Fibroblast of lung (primary cell): ENCODE data around the gene SAMD3. TPM values are rescaled to one million over a fixed set of nuclear protein-coding genes. Genes with fewer than 3 reads are reported as not detected.
A peak's percentile ranks its signal among the peaks of the same experiment; 100 is the strongest.
"Not testable (repeated sequence)": the region's sequence is repeated elsewhere in the genome, so short reads cannot be mapped to it uniquely, and the experiment has no call there.

Source experiments
- DNase-seq, 2 donors: peaks; one replicate each; pipeline versions ENCODE4 v3.0.0 to v3.0.0-alpha.2; 2010; ENCODE audit warnings: low read depth in 2 of 2
- H2AFZ ChIP-seq: 2 replicates; pipeline ENCODE4 v1.5.1; 2012; ENCODE audit warnings: low read length, control low read depth, inconsistent platforms
- H3K27ac ChIP-seq: 2 replicates; pipeline ENCODE4 v1.5.1; 2011; ENCODE audit warnings: low read length, control low read depth; ENCODE audit not compliant: insufficient read depth
- H3K27me3 ChIP-seq: 2 replicates; pipeline ENCODE4 v1.5.1; 2011; ENCODE audit warnings: mild to moderate bottlenecking, low read length; ENCODE audit not compliant: control insufficient read depth, insufficient read depth
- H3K36me3 ChIP-seq: 2 replicates; pipeline ENCODE4 v1.5.1; 2011; ENCODE audit warnings: low read length; ENCODE audit not compliant: control insufficient read depth, insufficient read depth
- H3K4me1 ChIP-seq: 2 replicates; pipeline ENCODE4 v1.5.1; 2011; ENCODE audit warnings: low read length; ENCODE audit not compliant: control insufficient read depth, insufficient read depth; ENCODE audit errors: extremely low read depth
- H3K4me2 ChIP-seq: 2 replicates; pipeline ENCODE4 v1.5.1; 2011; ENCODE audit warnings: low read length, control low read depth; ENCODE audit not compliant: insufficient read depth; ENCODE audit errors: extremely low read depth
- H3K4me3 ChIP-seq, 4 experiments: fragments of 200-600 bp in 1 of 4; sonication (generic) in 1 of 4; replicated peaks in 1 of 4; 2 replicates each; pipeline ENCODE4 v1.5.1; 2011 to 2016; ENCODE audit warnings: low read length in 4 of 4, low read depth in 3 of 4, mild to moderate bottlenecking in 3 of 4, control low read depth in 2 of 4, inconsistent platforms in 1 of 4, mixed read lengths in 1 of 4; ENCODE audit not compliant: insufficient read depth in 1 of 4; ENCODE audit errors: control extremely low read depth in 1 of 4
- H3K79me2 ChIP-seq: 2 replicates; pipeline ENCODE4 v1.5.1; 2012; ENCODE audit warnings: mild to moderate bottlenecking, low read length, inconsistent platforms; ENCODE audit not compliant: control insufficient read depth, insufficient read depth
- H3K9ac ChIP-seq: 2 replicates; pipeline ENCODE4 v1.5.1; 2011; ENCODE audit warnings: mild to moderate bottlenecking, low read length, control low read depth; ENCODE audit not compliant: insufficient read depth
- H3K9me3 ChIP-seq: 2 replicates; pipeline ENCODE4 v1.5.1; 2012; ENCODE audit warnings: low read depth, low read length; ENCODE audit not compliant: control insufficient read depth, insufficient read depth
- H4K20me1 ChIP-seq: 2 replicates; pipeline ENCODE4 v1.5.1; 2011; ENCODE audit warnings: low read length; ENCODE audit not compliant: control insufficient read depth, insufficient read depth; ENCODE audit errors: extremely low read depth
- EZH2 ChIP-seq: IDR thresholded peaks from 2 replicates; pipeline ENCODE4 v1.5.1; 2012; ENCODE audit warnings: low read length, control low read depth, mild to moderate bottlenecking; ENCODE audit errors: missing control alignments
- polyA plus RNA-seq, 2 donors: library from polyadenylated mRNA; depleted of rRNA in 1 of 2; stranded (reverse) in 1 of 2; unstranded in 1 of 2; fragments of >200 nt; gene quantifications; 2 replicates each; pipeline ENCODE4 v1.2.1, GENCODE V29; 2011 to 2012; ENCODE audit warnings: missing spikeins in 1 of 2
- total RNA-seq: library from RNA; depleted of rRNA; stranded (reverse); fragments of >200 nt; gene quantifications from 2 replicates; pipeline ENCODE4 v1.2.1, GENCODE V29; 2014
- TF ChIP-seq, protein P1 (sequence below), 2 donors: IDR thresholded peaks in 1 of 2; conservative IDR thresholded peaks in 1 of 2; 1 replicate in 1 of 2; 2 replicates in 1 of 2; pipeline ENCODE4 v1.5.1; 2011 to 2012; ENCODE audit warnings: low read length in 2 of 2, control low read depth in 1 of 2, inconsistent platforms in 1 of 2, low read depth in 1 of 2, mild to moderate bottlenecking in 1 of 2

The SAMD3 gene
- total and polyA plus RNA-seq, 2 donors (not counting 1 experiment from before 2014, with no cell fraction given) = 1.5 to 2.8 TPM

DNA sequence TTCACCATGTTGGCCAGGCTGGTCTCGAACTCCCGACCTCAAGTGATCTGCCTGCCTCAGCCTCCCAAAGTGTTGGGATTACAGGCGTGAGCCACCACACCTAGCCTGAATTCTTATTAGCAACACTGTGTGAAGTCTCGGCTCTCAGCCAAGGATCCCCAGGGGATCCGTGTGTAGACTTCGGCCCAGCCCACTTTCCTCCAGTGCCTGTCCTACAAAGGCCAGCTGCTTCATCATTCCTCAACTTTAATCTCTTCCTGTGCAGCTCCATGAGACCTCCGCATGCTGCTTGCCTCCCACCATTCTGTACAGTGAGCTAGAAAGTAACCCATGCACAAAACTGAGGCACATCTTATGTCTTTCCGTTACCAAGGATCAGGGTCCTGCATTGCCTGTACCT lies 71.8 kb downstream of the SAMD3 start:
- TF ChIP-seq, protein P1, sequence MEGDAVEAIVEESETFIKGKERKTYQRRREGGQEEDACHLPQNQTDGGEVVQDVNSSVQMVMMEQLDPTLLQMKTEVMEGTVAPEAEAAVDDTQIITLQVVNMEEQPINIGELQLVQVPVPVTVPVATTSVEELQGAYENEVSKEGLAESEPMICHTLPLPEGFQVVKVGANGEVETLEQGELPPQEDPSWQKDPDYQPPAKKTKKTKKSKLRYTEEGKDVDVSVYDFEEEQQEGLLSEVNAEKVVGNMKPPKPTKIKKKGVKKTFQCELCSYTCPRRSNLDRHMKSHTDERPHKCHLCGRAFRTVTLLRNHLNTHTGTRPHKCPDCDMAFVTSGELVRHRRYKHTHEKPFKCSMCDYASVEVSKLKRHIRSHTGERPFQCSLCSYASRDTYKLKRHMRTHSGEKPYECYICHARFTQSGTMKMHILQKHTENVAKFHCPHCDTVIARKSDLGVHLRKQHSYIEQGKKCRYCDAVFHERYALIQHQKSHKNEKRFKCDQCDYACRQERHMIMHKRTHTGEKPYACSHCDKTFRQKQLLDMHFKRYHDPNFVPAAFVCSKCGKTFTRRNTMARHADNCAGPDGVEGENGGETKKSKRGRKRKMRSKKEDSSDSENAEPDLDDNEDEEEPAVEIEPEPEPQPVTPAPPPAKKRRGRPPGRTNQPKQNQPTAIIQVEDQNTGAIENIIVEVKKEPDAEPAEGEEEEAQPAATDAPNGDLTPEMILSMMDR (conservative IDR thresholded peaks at IDR 0.05 in 1 of 2, IDR thresholded peaks at IDR 0.05 in 1 of 2; ENCODE audit: low read depth in 1 of 2, low read length in 2 of 2) = no peak
- no peak for TF ChIP-seq EZH2
- H3K4me2 ChIP-seq = no peak overlapping the region
- no peak overlapping the region for H3K9ac ChIP-seq
- H3K36me3 ChIP-seq = no peaks in the 10 kb centered on the region
- H3K9me3 ChIP-seq = no peaks in the 10 kb centered on the region
- no peak overlapping the region for H3K4me3 ChIP-seq
- no peaks in the 10 kb centered on the region for H3K4me1 ChIP-seq
- H3K27me3 ChIP-seq = no peaks in the 10 kb centered on the region
- H4K20me1 ChIP-seq = no peaks in the 10 kb centered on the region
- H3K27ac ChIP-seq = no peak overlapping the region
- DNase-seq = no peak
- no peak overlapping the region for H2AFZ ChIP-seq
- no peaks in the 10 kb centered on the region for H3K79me2 ChIP-seq

DNA sequence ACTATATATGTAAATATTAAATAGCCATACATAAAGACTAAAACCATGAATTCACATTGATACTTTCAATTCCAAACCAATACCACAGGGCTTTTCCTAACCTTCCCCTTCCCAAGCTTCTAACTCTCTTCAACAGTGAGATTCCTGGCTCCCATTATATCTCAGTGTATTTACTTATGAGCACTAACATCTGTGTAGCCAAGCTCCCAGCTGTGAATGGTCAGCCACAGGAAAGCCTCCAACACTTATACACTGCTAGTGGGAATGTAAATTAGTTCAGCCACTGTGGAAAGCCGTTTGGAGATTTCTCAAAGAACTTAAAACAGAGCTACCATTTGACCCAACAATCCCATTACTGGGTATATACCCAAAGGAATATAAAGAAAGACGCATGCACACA lies 73.7 kb downstream of the SAMD3 start:
- not testable (repeated sequence) for H3K9me3 ChIP-seq, H3K27ac ChIP-seq, H3K4me1 ChIP-seq, H3K27me3 ChIP-seq, H2AFZ ChIP-seq, H3K79me2 ChIP-seq, H3K4me2 ChIP-seq, H3K4me3 ChIP-seq, H3K9ac ChIP-seq, H4K20me1 ChIP-seq, H3K36me3 ChIP-seq
- peak in 1 of 2 donors; percentile 40 for DNase-seq

DNA sequence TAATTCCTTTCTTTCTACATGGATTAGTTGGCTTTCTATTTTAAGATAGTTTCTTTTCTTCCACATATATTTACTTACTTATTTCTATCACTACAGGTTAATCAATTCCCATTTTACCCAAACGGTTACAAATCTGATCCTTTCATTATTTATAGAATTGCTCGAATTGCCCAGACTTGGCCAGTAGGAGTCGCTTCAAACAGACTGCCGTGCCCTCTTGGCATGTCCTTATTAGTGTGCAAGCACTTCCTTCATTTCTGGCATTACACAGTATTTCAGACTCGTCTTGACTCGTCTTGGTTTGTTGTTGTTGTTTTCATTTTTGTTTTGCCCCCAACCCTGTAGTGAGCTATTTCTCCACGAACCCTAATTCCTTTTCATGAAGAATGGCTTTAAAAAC lies 74.6 kb downstream of the SAMD3 start:
- Histone ChIP-seq H3K4me2 (no peak overlapping the region), H3K4me3 (no peak overlapping the region), H3K9ac (no peak overlapping the region), H4K20me1 (no peaks in the 10 kb centered on the region), H2AFZ (no peak overlapping the region), H3K4me1 (no peaks in the 10 kb centered on the region), H3K27me3 (no peaks in the 10 kb centered on the region), H3K79me2 (no peaks in the 10 kb centered on the region), H3K27ac (no peak overlapping the region), H3K9me3 (no peaks in the 10 kb centered on the region), H3K36me3 (no peaks in the 10 kb centered on the region)
- TF ChIP-seq, protein P1 (conservative IDR thresholded peaks at IDR 0.05 in 1 of 2, IDR thresholded peaks at IDR 0.05 in 1 of 2; ENCODE audit: low read depth in 1 of 2, low read length in 2 of 2) = peak in 1 of 2 donors; percentile 26
- TF ChIP-seq EZH2 = no peak
- DNase-seq = no peak

DNA sequence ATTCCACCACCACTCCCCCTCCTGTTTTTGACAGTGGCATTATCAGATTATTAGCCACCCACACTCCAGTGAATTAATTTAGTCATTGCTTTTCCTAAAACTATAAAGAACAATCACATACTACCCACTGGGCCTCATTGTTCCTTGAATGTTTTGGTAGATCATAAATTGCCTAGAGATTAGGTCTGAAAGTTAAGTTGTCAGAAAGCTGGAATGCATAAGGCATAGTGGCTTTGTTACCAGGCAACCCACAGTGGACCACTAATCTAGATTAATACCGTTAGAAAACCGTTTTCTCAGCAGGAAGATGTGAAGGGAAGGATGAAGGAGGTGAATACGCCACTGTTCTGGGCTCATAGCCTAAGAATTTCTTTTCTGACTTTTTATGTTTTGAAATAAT lies 75.6 kb downstream of the SAMD3 start:
- Histone ChIP-seq H2AFZ (no peak overlapping the region), H3K27ac (no peak overlapping the region), H3K27me3 (no peaks in the 10 kb centered on the region), H3K9ac (no peak overlapping the region), H3K9me3 (no peaks in the 10 kb centered on the region), H4K20me1 (no peaks in the 10 kb centered on the region), H3K36me3 (no peaks in the 10 kb centered on the region), H3K4me1 (no peaks in the 10 kb centered on the region), H3K4me3 (no peak overlapping the region), H3K4me2 (no peak overlapping the region), H3K79me2 (no peaks in the 10 kb centered on the region)
- TF ChIP-seq, protein P1 (conservative IDR thresholded peaks at IDR 0.05 in 1 of 2, IDR thresholded peaks at IDR 0.05 in 1 of 2; ENCODE audit: low read depth in 1 of 2, low read length in 2 of 2) = no peak
- no peak for TF ChIP-seq EZH2
- DNase-seq = no peak
